NCI-H69 (cell line): ENCODE results near the gene CCDC34.

ENCODE experiments used
- DNase-seq: peaks from one replicate; lab custom pipeline; 2025; lab: John Stamatoyannopoulos, UW

The CCDC34 gene

GRCh38 chr11:27290261-27291050 is 72.6 kb downstream of the CCDC34 start:
- no peak for DNase-seq
